Adrenal gland (tissue), 5 donors: ENCODE measurements around the gene SULF2.

Source experiments
- CTCF ChIP-seq, 6 experiments: fragments of 450-650 bp in 4 of 6; fragments of 200-600 bp in 2 of 6; sonication (generic) in 1 of 6; IDR thresholded peaks; 1 replicate in 5 of 6; 2 replicates in 1 of 6; pipeline versions ENCODE4 v1.5.1 to v1.8.0; 2016 to 2021; ENCODE audit warnings: antibody characterized with exemption in 6 of 6, mild to moderate bottlenecking in 2 of 6, moderate library complexity in 1 of 6
- POLR2A ChIP-seq, 2 donors: fragments of 450-650 bp; IDR thresholded peaks; one replicate each; pipeline ENCODE4 v1.6.1; 2017; ENCODE audit warnings: antibody characterized with exemption in 2 of 2, mild to moderate bottlenecking in 2 of 2, moderate library complexity in 1 of 2
- donor health status: DM: no; HTN: no; CAD: no.

- no peak for TF ChIP-seq CTCF (IDR thresholded peaks at IDR 0.05)
- no peak for TF ChIP-seq POLR2A (IDR thresholded peaks at IDR 0.05)
Observed at GRCh38 chr20:47788741-47789080, 3.4 kb upstream of the SULF2 start.
